Transverse colon (tissue), 4 donors: Measurements from ENCODE around the gene ISLR.

ENCODE experiments used
- EP300 ChIP-seq: sonication (generic); formaldehyde crosslinking; IDR thresholded peaks from one replicate; pipeline ENCODE4 v1.6.1; 2017; ENCODE audit warnings: antibody characterized with exemption, low read depth
- POLR2A ChIP-seq: fragments of 450-650 bp; IDR thresholded peaks from one replicate; pipeline ENCODE4 v1.6.1; 2016; ENCODE audit warnings: antibody characterized with exemption, mild to moderate bottlenecking, moderate library complexity
- POLR2AphosphoS5 ChIP-seq, 3 donors: sonication (generic); formaldehyde crosslinking; IDR thresholded peaks; one replicate each; pipeline ENCODE4 v1.6.1; 2016; ENCODE audit warnings: antibody characterized with exemption in 3 of 3
- TF ChIP-seq, protein P1 (sequence below), 5 experiments: fragments of 200-600 bp in 3 of 5; fragments of 450-650 bp in 2 of 5; sonication (generic) in 3 of 5; IDR thresholded peaks; 1 replicate in 2 of 5; 2 replicates in 3 of 5; pipeline ENCODE4 v1.5.1; 2016 to 2017; ENCODE audit warnings: antibody characterized with exemption in 5 of 5, inconsistent platforms in 3 of 5, mild to moderate bottlenecking in 2 of 5, moderate library complexity in 1 of 5

DNA sequence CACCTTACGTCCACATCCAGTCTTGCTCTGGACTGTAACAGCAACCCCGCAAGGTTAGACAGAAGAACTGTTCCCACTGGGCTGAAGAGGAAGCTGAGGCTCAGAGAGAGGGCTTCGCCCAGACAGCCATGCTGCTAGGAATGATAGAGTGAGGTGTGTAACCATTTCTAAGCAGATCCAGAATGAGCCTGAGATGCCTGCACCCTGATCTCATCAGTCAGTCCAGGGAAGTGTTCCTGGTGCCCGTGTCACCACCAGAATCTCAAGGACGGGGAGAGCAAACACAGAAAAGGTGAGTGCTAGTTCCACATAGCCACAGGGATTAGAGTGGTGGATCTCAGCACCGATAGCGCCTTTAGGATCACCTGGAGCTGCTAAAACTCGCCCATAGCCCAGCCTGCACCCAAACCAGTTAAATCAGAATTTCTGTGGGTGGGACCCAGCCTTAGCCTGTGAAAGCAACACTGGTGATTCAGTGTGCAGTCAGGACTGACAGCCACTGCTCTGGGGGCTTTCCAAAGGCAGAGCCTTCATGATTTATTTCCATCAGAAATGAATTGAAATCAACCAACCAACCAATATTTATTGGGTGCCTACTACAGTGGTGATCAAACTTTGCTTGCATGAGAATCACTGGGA, 12.3 kb downstream of the ISLR start:
- TF ChIP-seq, protein P1, sequence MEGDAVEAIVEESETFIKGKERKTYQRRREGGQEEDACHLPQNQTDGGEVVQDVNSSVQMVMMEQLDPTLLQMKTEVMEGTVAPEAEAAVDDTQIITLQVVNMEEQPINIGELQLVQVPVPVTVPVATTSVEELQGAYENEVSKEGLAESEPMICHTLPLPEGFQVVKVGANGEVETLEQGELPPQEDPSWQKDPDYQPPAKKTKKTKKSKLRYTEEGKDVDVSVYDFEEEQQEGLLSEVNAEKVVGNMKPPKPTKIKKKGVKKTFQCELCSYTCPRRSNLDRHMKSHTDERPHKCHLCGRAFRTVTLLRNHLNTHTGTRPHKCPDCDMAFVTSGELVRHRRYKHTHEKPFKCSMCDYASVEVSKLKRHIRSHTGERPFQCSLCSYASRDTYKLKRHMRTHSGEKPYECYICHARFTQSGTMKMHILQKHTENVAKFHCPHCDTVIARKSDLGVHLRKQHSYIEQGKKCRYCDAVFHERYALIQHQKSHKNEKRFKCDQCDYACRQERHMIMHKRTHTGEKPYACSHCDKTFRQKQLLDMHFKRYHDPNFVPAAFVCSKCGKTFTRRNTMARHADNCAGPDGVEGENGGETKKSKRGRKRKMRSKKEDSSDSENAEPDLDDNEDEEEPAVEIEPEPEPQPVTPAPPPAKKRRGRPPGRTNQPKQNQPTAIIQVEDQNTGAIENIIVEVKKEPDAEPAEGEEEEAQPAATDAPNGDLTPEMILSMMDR (IDR thresholded peaks at IDR 0.05): no peak
- TF ChIP-seq EP300 (no peak), POLR2AphosphoS5 (IDR thresholded peaks at IDR 0.05) (no peak), POLR2A (no peak)
